Large intestine (tissue), 3 donors: ENCODE measurements around the gene FAM169A. TPM values are rescaled to one million over a fixed set of nuclear protein-coding genes. Genes with fewer than 3 reads are reported as not detected.
"Not testable (repeated sequence)": the region's sequence is repeated elsewhere in the genome, so short reads cannot be mapped to it uniquely, and the experiment has no call there.

ENCODE experiments used
- DNase-seq, 2 donors: peaks; one replicate each; pipeline versions ENCODE4 v3.0.0 to v3.0.0-alpha.2; 2013
- H3K27ac ChIP-seq: one replicate; pipeline ENCODE4 v1.5.1; 2013; ENCODE audit warnings: low read length
- H3K27me3 ChIP-seq: 2 replicates; pipeline ENCODE4 v1.6.1; 2013; ENCODE audit warnings: low read length; ENCODE audit not compliant: control insufficient read depth, insufficient read depth
- H3K36me3 ChIP-seq: 2 replicates; pipeline ENCODE4 v1.6.1; 2013; ENCODE audit warnings: low read length; ENCODE audit not compliant: control insufficient read depth, insufficient read depth
- H3K4me1 ChIP-seq: one replicate; pipeline ENCODE4 v1.6.1; 2013; ENCODE audit warnings: low read length; ENCODE audit not compliant: control insufficient read depth, insufficient read depth
- H3K4me3 ChIP-seq: one replicate; pipeline ENCODE4 v1.5.1; 2013; ENCODE audit warnings: low read length
- H3K9me3 ChIP-seq: one replicate; pipeline ENCODE4 v1.6.1; 2013; ENCODE audit warnings: mild to moderate bottlenecking, low read depth, low read length, moderate library complexity; ENCODE audit not compliant: control insufficient read depth
- WGBS: methylation state at CpG from one replicate; pipeline ENCODE4 v1.1.5; 2013; ENCODE audit warnings: low lambda C conversion rate; ENCODE audit not compliant: insufficient coverage; 5-methylcytosine and 5-hydroxymethylcytosine counted together
- polyA plus RNA-seq: library from polyadenylated mRNA; unstranded; fragments of 120-200 nt; gene quantifications from one replicate; pipeline ENCODE4 v1.2.1, GENCODE V29; 2013

Gene FAM169A
- polyA plus RNA-seq, 1 donor: 3.7 TPM

DNA sequence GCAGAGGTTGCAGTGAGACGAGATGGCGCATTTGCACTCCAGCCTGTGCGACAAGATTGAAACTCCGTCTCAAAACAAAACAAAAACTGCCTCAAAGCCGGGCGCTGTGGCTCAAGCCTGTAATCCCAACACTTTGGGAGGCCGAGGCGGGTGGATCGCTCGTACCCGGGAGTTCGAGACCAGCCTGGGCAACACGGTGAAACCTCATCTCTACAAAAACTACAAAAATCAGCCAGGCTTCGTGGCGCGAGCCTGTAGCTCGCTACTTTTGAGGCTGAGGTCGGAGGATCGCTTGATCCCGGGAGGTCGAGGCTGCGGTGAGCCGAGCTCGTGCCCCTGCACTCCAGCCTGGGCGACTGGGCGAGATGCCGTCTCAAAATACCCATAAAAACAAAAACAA, 100.3 kb downstream of the FAM169A start:
- Histone ChIP-seq H3K27me3 (no peaks in the 10 kb centered on the region), H3K4me1 (peaks cover 16% of the 10 kb centered on the region), H3K4me3 (peak overlapping the region; percentile 99), H3K36me3 (peaks cover 18% of the 10 kb centered on the region), H3K9me3 (no peaks in the 10 kb centered on the region), H3K27ac (no peak overlapping the region)
- no peak for DNase-seq
- WGBS: no CpG with 5 or more reads among the region's 27 CpGs

DNA sequence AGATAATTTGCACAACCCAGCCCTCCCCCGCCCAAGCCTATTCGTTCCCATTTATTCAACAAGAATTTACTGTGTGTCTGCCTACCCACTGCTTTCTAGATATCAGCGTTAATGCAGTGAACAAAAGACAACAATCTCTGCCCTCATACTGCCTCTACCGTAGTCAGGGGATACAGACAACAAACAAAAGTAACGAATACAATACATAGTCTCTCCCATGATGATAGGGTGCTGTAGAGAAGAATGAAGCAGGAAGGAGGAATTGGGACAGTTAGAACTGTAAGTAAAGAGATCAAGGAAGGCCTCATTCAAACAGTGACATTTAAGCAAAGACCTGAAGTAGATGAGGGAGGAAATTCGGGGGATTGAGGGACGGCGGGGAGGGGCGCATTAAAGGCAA, 101.0 kb downstream of the FAM169A start:
- H3K27ac ChIP-seq: no peak overlapping the region
- no peaks in the 10 kb centered on the region for H3K27me3 ChIP-seq
- WGBS: 20% methylated on average over 1 of the region's 9 CpGs
- peaks cover 17% of the 10 kb centered on the region for H3K36me3 ChIP-seq
- peaks cover 16% of the 10 kb centered on the region for H3K4me1 ChIP-seq
- peak in 1 of 2 donors; percentile 41 for DNase-seq
- no peak overlapping the region for H3K4me3 ChIP-seq
- H3K9me3 ChIP-seq: no peaks in the 10 kb centered on the region

DNA sequence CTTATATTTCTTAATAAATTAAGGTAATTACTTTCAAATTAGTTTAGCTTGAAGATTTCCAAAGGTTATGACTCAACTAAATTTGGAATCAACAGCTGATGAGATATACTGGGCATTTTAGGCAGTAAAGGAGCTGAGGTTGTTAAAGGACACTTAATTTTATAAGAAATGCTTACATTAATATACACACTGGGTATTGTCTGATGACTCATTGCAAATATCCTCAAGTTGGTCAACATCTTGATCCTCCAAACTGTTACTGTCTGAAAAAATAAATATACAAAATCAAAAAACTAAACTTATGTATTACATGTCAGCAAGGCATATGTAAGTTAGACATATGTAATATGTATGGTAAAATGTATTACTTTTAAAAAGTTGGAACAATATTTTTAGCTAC, 102.7 kb downstream of the FAM169A start:
- H3K27ac ChIP-seq: no peak overlapping the region
- DNase-seq: no peak
- peaks cover 16% of the 10 kb centered on the region for H3K4me1 ChIP-seq
- H3K4me3 ChIP-seq: no peak overlapping the region
- peaks cover 15% of the 10 kb centered on the region for H3K36me3 ChIP-seq
- H3K27me3 ChIP-seq: no peaks in the 10 kb centered on the region
- no peaks in the 10 kb centered on the region for H3K9me3 ChIP-seq

DNA sequence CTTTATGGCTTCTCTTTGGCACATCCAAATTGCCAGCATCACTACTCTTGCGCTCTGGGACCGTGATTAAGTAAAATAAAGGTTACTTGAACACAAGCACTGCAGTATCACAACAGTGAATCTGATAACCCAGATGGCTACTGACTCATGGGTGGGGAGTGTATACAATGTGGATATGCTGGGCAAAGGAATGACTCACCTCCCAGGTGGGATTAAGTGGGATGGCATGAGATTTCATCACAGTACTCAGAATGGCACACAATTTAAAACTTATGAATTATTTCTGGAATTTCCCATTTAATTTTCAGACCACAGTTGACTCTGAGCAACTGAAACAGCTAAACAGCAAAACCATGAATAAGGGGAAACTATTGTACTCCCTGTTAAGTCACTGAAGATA, 103.6 kb downstream of the FAM169A start:
- peaks cover 11% of the 10 kb centered on the region for H3K4me1 ChIP-seq
- DNase-seq: no peak
- H3K9me3 ChIP-seq: no peaks in the 10 kb centered on the region
- no peaks in the 10 kb centered on the region for H3K27me3 ChIP-seq
- no peak overlapping the region for H3K27ac ChIP-seq
- no CpG with 5 or more reads among the region's 2 CpGs for WGBS
- H3K4me3 ChIP-seq: no peak overlapping the region
- peaks cover 19% of the 10 kb centered on the region for H3K36me3 ChIP-seq

DNA sequence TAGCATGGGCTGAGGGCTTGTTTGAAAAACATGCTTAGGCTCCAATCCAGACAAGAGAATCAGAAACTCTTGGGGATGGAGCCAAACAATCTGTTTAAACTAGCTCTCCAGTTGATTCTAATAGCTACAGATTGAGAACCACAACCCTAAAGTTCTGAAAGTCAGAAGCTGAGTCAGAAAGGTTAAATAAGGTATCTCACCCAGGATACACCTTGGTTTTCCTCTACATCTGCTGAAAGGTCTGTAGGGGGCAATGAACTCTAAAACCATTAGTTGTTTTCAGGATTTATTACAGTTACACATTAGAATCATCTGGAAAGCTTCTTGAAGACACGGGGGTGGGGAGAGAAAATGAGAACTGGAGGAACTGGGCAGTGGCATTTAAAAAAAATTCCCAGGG, 104.9 kb downstream of the FAM169A start:
- Histone ChIP-seq H3K4me1 (peaks cover 11% of the 10 kb centered on the region), H3K27me3 (no peaks in the 10 kb centered on the region), H3K36me3 (peaks cover 25% of the 10 kb centered on the region), H3K9me3 (no peaks in the 10 kb centered on the region), H3K27ac (no peak overlapping the region), H3K4me3 (no peak overlapping the region)
- no peak for DNase-seq
- WGBS: 83% methylated on average over 1 of the region's 1 CpG

DNA sequence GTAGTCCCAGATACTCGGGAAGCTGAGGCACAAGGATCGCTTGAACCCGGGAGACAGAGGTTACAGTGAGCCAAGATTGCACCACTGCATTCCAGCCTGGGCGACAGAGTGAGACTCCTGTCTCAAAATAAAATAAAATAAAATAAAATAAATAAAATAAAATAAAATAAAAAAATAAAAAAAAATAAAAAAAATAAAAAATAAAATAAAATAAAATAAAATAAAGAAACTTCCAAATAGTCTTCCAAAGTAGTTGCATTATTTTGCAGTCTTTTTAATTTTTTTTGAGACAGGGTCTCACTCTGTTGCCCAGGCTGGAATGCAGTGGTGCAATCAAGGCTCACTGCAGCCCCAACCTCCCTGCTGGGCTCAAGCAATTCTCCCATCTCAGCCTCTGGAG, 117.4 kb downstream of the FAM169A start:
- H3K4me1 ChIP-seq, H3K27ac ChIP-seq, H3K9me3 ChIP-seq, H3K4me3 ChIP-seq, H3K27me3 ChIP-seq, DNase-seq: not testable (repeated sequence)
- peaks cover 32% of the 10 kb centered on the region for H3K36me3 ChIP-seq
- WGBS: 100% methylated on average over 1 of the region's 4 CpGs

DNA sequence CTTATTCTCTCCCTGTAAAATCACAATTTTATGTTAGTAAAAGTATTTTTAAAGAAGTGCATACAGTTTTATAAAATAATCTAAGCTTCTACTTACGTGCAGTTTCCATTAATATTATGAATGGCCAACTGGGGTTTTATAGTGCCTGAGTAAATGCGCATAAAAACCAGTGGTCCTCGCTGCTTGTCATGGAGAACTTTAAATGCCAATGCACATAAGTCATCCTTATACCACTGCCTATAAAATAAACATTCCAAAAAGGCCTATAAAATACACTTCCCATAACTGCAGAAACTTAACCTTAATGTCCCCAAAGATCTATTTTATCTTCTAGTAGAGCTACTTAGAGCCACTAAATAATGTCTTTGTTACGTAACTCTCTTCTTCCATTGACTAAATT, 127.8 kb downstream of the FAM169A start:
- H3K9me3 ChIP-seq: no peaks in the 10 kb centered on the region
- DNase-seq: no peak
- H3K36me3 ChIP-seq: peaks cover 42% of the 10 kb centered on the region
- H3K4me1 ChIP-seq: no peaks in the 10 kb centered on the region
- H3K27ac ChIP-seq: no peak overlapping the region
- H3K27me3 ChIP-seq: no peaks in the 10 kb centered on the region
- WGBS: 94% methylated on average over 2 of the region's 4 CpGs
- no peak overlapping the region for H3K4me3 ChIP-seq

GRCh38 chr5:74736759-74737158, 129.4 kb downstream of the FAM169A start:
- 100% methylated on average over 2 of the region's 6 CpGs for WGBS
- Histone ChIP-seq H3K36me3 (peaks cover 43% of the 10 kb centered on the region), H3K9me3 (no peaks in the 10 kb centered on the region)

More at GRCh38 chr5:74736759-74737158, 129.4 kb downstream of the FAM169A start:
- Histone ChIP-seq H3K4me1 (no peaks in the 10 kb centered on the region), H3K27ac (no peak overlapping the region), H3K27me3 (no peaks in the 10 kb centered on the region), H3K4me3 (no peak overlapping the region)
- no peak for DNase-seq

Other genes starting within 250 kb of the FAM169A start
- 122 TPM for gene ENC1, start 225.7 kb downstream of the FAM169A start, polyA plus RNA-seq
- 283 TPM for gene HEXB, start 181.2 kb downstream of the FAM169A start, polyA plus RNA-seq
- gene GFM2, start 99.3 kb downstream of the FAM169A start, polyA plus RNA-seq: 26.1 TPM
- 189 TPM for gene NSA2, start 99.1 kb downstream of the FAM169A start, polyA plus RNA-seq
- 27.4 TPM for gene GCNT4, start 186.2 kb upstream of the FAM169A start, polyA plus RNA-seq